Upper lobe of right lung (tissue), 1 donor: Measurements from ENCODE around the gene TCOF1. TPM values are rescaled to one million over a fixed set of nuclear protein-coding genes. Genes with fewer than 3 reads are reported as not detected.

ENCODE experiments used
- ATAC-seq: fragments of 200-7000 bp; cut with Tn5 transposase; one replicate; pipeline ENCODE4 v1.9.1; 2020; ENCODE audit warnings: mild to moderate bottlenecking, moderate library complexity
- DNase-seq: peaks from one replicate; pipeline ENCODE4 v3.0.0-alpha.2; 2020
- H3K27ac ChIP-seq: fragments of 200-600 bp; one replicate; pipeline ENCODE4 v1.8.0; 2022
- H3K27me3 ChIP-seq: fragments of 200-600 bp; one replicate; pipeline ENCODE4 v1.8.0; 2022; ENCODE audit warnings: mild to moderate bottlenecking
- H3K36me3 ChIP-seq: fragments of 200-600 bp; one replicate; pipeline ENCODE4 v1.8.0; 2022
- H3K4me1 ChIP-seq: fragments of 200-600 bp; one replicate; pipeline ENCODE4 v1.8.0; 2022
- H3K4me3 ChIP-seq: fragments of 200-600 bp; one replicate; pipeline ENCODE4 v1.8.0; 2022; ENCODE audit warnings: mild to moderate bottlenecking
- H3K9me3 ChIP-seq: fragments of 200-600 bp; one replicate; pipeline ENCODE4 v1.8.0; 2022
- CTCF ChIP-seq: fragments of 200-600 bp; IDR thresholded peaks from one replicate; pipeline ENCODE4 v1.8.0; 2022; ENCODE audit warnings: antibody characterized with exemption
- intact Hi-C: fragments of 100-400 bp; cut with DNase I; formaldehyde crosslinking; loops from one replicate; pipeline ENCODE4 v1.11.0; 2022
- total RNA-seq: library from RNA; stranded (reverse); fragmentation: NEBNext Ultra II Directional; extraction: Animal tissue kit (Norgen Biotek cat#: 25700); gene quantifications from one replicate; pipeline ENCODE4 v1.2.1, GENCODE V29; 2021
- donor health status: DM: no; HTN: yes; CAD: no; lungs with severe emphysema.

TCOF1 gene
- total RNA-seq, 1 donor from 2014 or later: 31.1 TPM

- no peak for ATAC-seq
- H3K4me3 ChIP-seq: no peak overlapping the region
- peaks cover 3% of the 10 kb centered on the region for H3K27me3 ChIP-seq
- no peaks in the 10 kb centered on the region for H3K9me3 ChIP-seq
- no peaks in the 10 kb centered on the region for H3K36me3 ChIP-seq
- no peaks in the 10 kb centered on the region for H3K4me1 ChIP-seq
- DNase-seq: no peak
- H3K27ac ChIP-seq: no peak overlapping the region
- intact Hi-C loops: no loop called here
- no peak for TF ChIP-seq CTCF
These were observed 45.0 kb upstream of the TCOF1 start for GRCh38 chr5:150312518-150312917.

- Histone ChIP-seq H3K9me3 (no peaks in the 10 kb centered on the region), H3K4me1 (no peaks in the 10 kb centered on the region), H3K27me3 (peaks cover 3% of the 10 kb centered on the region), H3K36me3 (no peaks in the 10 kb centered on the region), H3K4me3 (no peak overlapping the region), H3K27ac (no peak overlapping the region)
- DNase-seq: no peak
- ATAC-seq: no peak
- intact Hi-C loops: no loop called here
- TF ChIP-seq CTCF: no peak
These were observed 44.0 kb upstream of the TCOF1 start for GRCh38 chr5:150313501-150313900.

GRCh38 chr5:150313921-150314716, 43.4 kb upstream of the TCOF1 start:
- Histone ChIP-seq H3K4me3 (no peak overlapping the region), H3K27me3 (peaks cover 2% of the 10 kb centered on the region), H3K4me1 (no peaks in the 10 kb centered on the region), H3K36me3 (no peaks in the 10 kb centered on the region), H3K9me3 (no peaks in the 10 kb centered on the region), H3K27ac (no peak overlapping the region)
- DNase-seq (no peak), ATAC-seq (no peak)
- intact Hi-C loops: no loop called here
- TF ChIP-seq CTCF: no peak

GRCh38 chr5:150315245-150315644, 42.3 kb upstream of the TCOF1 start:
- DNase-seq: no peak

GRCh38 chr5:150316320-150316719, 41.2 kb upstream of the TCOF1 start:
- Histone ChIP-seq H3K27ac (no peak overlapping the region), H3K4me1 (no peaks in the 10 kb centered on the region), H3K36me3 (no peaks in the 10 kb centered on the region), H3K4me3 (no peak overlapping the region), H3K9me3 (no peaks in the 10 kb centered on the region), H3K27me3 (no peaks in the 10 kb centered on the region)
- DNase-seq: no peak
- no peak for TF ChIP-seq CTCF
- no peak for ATAC-seq
- intact Hi-C loops: no loop called here

More at GRCh38 chr5:150315245-150315644, 42.3 kb upstream of the TCOF1 start:
- H3K27ac ChIP-seq: no peak overlapping the region
- no peak for TF ChIP-seq CTCF
- no peak overlapping the region for H3K4me3 ChIP-seq
- H3K9me3 ChIP-seq: no peaks in the 10 kb centered on the region
- no peak for ATAC-seq
- H3K36me3 ChIP-seq: no peaks in the 10 kb centered on the region
- intact Hi-C loops: no loop called here
- no peaks in the 10 kb centered on the region for H3K4me1 ChIP-seq
- H3K27me3 ChIP-seq: no peaks in the 10 kb centered on the region
